ENCODE results near the gene DMD. TPM values are rescaled to one million over a fixed set of nuclear protein-coding genes. Genes with fewer than 3 reads are reported as not detected.

The DMD gene
- polyA plus RNA-seq, 1 donor from 2014 or later, result 21.6 TPM

DNA sequence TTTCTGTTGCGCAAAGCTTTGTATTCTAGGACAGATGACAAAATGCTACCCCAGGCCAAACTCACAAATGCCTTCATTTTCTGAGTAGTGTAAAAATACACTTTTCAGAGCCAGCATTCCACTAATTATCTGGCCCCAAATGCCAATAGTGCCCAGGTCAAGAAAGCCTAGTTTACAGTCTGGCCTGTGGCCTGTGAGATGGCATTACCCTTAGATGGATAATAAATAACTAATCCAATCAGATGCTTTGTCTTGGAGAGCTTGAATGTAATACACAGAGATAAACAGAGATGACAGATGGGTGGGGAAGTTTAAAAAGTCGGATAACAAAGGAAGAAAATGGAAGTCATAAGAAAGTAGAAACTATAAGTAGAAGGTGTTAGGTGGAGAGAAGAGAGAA is 1874.9 kb downstream of the DMD start:
- Histone ChIP-seq H2AFZ (ENCODE audit: low read depth, low read length) (no peak overlapping the region), H4K20me1 (ENCODE audit: insufficient read depth) (no peaks in the 10 kb centered on the region), H3K79me2 (replicated peaks; ENCODE audit: insufficient read depth, low read length) (no peaks in the 10 kb centered on the region), H3K9ac (ENCODE audit: low read length) (no peak overlapping the region), H3K36me3 (ENCODE audit: insufficient read depth, low read length) (no peaks in the 10 kb centered on the region), H3K27ac (ENCODE audit: low read length) (no peak overlapping the region), H3K4me3 (ENCODE audit: low read length) (no peak overlapping the region), H3K4me2 (ENCODE audit: low read length) (no peak overlapping the region), H3K27me3 (ENCODE audit: insufficient read depth, low read depth, low read length) (no peaks in the 10 kb centered on the region), H3F3A (ENCODE audit: insufficient read depth, low read length, poor library complexity, severe bottlenecking) (no peaks in the 10 kb centered on the region), H3K9me2 (ENCODE audit: insufficient read depth, low read length) (no peaks in the 10 kb centered on the region), H3K9me3 (ENCODE audit: low read length) (no peaks in the 10 kb centered on the region)
- no peak for TF ChIP-seq SMC3 (conservative IDR thresholded peaks at IDR 0.05; ENCODE audit: poor library complexity)

- no peaks in the 10 kb centered on the region for H4K20me1 ChIP-seq (ENCODE audit: insufficient read depth)
- TF ChIP-seq EZH2 (IDR thresholded peaks at IDR 0.05; ENCODE audit: borderline replicate concordance, insufficient read depth, low read length, poor library complexity, severe bottlenecking) (no peak), MXI1 (conservative IDR thresholded peaks at IDR 0.05; ENCODE audit: poor library complexity, severe bottlenecking) (no peak), SMC3 (conservative IDR thresholded peaks at IDR 0.05; ENCODE audit: poor library complexity) (no peak), POLR2AphosphoS5 (IDR thresholded peaks at IDR 0.05) (no peak), RAD21 (conservative IDR thresholded peaks at IDR 0.05) (no peak), EP300 (conservative IDR thresholded peaks at IDR 0.05; ENCODE audit: poor library complexity, severe bottlenecking) (no peak)
- TF ChIP-seq, protein P1, sequence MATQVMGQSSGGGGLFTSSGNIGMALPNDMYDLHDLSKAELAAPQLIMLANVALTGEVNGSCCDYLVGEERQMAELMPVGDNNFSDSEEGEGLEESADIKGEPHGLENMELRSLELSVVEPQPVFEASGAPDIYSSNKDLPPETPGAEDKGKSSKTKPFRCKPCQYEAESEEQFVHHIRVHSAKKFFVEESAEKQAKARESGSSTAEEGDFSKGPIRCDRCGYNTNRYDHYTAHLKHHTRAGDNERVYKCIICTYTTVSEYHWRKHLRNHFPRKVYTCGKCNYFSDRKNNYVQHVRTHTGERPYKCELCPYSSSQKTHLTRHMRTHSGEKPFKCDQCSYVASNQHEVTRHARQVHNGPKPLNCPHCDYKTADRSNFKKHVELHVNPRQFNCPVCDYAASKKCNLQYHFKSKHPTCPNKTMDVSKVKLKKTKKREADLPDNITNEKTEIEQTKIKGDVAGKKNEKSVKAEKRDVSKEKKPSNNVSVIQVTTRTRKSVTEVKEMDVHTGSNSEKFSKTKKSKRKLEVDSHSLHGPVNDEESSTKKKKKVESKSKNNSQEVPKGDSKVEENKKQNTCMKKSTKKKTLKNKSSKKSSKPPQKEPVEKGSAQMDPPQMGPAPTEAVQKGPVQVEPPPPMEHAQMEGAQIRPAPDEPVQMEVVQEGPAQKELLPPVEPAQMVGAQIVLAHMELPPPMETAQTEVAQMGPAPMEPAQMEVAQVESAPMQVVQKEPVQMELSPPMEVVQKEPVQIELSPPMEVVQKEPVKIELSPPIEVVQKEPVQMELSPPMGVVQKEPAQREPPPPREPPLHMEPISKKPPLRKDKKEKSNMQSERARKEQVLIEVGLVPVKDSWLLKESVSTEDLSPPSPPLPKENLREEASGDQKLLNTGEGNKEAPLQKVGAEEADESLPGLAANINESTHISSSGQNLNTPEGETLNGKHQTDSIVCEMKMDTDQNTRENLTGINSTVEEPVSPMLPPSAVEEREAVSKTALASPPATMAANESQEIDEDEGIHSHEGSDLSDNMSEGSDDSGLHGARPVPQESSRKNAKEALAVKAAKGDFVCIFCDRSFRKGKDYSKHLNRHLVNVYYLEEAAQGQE (IDR thresholded peaks at IDR 0.05; ENCODE audit: borderline replicate concordance), result no peak
- no peaks in the 10 kb centered on the region for H3F3A ChIP-seq (ENCODE audit: insufficient read depth, low read length, poor library complexity, severe bottlenecking)
- H3K27me3 ChIP-seq (ENCODE audit: insufficient read depth, low read depth, low read length), result no peaks in the 10 kb centered on the region
- H3K4me3 ChIP-seq (ENCODE audit: low read length), result no peak overlapping the region
- no peaks in the 10 kb centered on the region for H3K79me2 ChIP-seq (replicated peaks; ENCODE audit: insufficient read depth, low read length)
- H3K9ac ChIP-seq (ENCODE audit: low read length), result no peak overlapping the region
- H2AFZ ChIP-seq (ENCODE audit: low read depth, low read length), result no peak overlapping the region
- no peaks in the 10 kb centered on the region for H3K9me2 ChIP-seq (ENCODE audit: insufficient read depth, low read length)
- H3K27ac ChIP-seq (ENCODE audit: low read length), result no peak overlapping the region
- H3K36me3 ChIP-seq (ENCODE audit: insufficient read depth, low read length), result no peaks in the 10 kb centered on the region
- no peaks in the 10 kb centered on the region for H3K9me3 ChIP-seq (ENCODE audit: low read length)
- no peak overlapping the region for H3K4me2 ChIP-seq (ENCODE audit: low read length)
These were observed 1876.4 kb downstream of the DMD start for GRCh38 chrX:31334997-31335396.

DNA sequence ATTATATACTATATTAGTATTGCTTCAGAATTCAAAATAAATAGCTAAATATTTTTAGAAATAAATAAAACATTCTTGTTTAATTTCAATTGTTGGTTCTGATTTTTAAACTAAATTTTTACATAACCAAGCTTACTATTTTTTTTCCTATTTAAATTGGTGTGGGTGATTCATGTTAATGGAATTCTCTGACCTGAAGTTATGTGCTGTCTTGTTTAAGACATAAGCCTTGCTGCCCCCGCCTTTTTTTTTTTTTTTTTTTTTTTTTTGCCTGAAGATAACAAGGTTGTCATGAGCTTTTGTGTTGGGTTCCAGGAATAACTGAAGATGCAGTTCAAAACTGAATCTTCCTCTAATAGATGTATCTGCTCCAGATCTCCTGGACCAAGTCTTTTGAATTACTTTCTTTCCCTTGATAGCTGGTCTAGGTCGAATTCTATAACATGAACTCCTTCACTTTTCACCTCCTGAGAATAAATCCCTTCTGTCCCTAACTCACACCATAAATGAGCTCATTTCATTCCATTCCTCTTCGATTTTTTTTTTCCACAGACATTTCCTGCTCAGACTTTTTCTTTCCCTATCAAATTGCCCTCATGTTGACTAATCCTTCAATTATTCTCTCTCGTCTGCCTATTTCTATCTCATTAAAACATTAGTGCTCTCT is 1878.1 kb downstream of the DMD start:
- Histone ChIP-seq H2AFZ (ENCODE audit: low read depth, low read length) (no peak overlapping the region), H3K9me2 (ENCODE audit: insufficient read depth, low read length) (no peaks in the 10 kb centered on the region)

More for the DNA sequence above, 1878.1 kb downstream of the DMD start:
- Histone ChIP-seq H3F3A (ENCODE audit: insufficient read depth, low read length, poor library complexity, severe bottlenecking) (no peaks in the 10 kb centered on the region), H3K9me3 (ENCODE audit: low read length) (no peaks in the 10 kb centered on the region), H4K20me1 (ENCODE audit: insufficient read depth) (no peaks in the 10 kb centered on the region), H3K4me2 (ENCODE audit: low read length) (no peak overlapping the region), H3K27ac (ENCODE audit: low read length) (no peak overlapping the region), H3K79me2 (replicated peaks; ENCODE audit: insufficient read depth, low read length) (no peaks in the 10 kb centered on the region), H3K36me3 (ENCODE audit: insufficient read depth, low read length) (no peaks in the 10 kb centered on the region), H3K27me3 (ENCODE audit: insufficient read depth, low read depth, low read length) (no peaks in the 10 kb centered on the region), H3K4me3 (ENCODE audit: low read length) (no peak overlapping the region), H3K9ac (ENCODE audit: low read length) (no peak overlapping the region)
- TF ChIP-seq RAD21 (conservative IDR thresholded peaks at IDR 0.05), result no peak
- TF ChIP-seq EP300 (conservative IDR thresholded peaks at IDR 0.05; ENCODE audit: poor library complexity, severe bottlenecking), result no peak
- no peak for TF ChIP-seq TAF1 (IDR thresholded peaks at IDR 0.05; ENCODE audit: low read depth)
- TF ChIP-seq CTCF (IDR thresholded peaks at IDR 0.05; ENCODE audit: poor library complexity, severe bottlenecking), result no peak
- TF ChIP-seq POLR2AphosphoS5 (IDR thresholded peaks at IDR 0.05), result no peak
- TF ChIP-seq MXI1 (conservative IDR thresholded peaks at IDR 0.05; ENCODE audit: poor library complexity, severe bottlenecking), result no peak
- no peak for TF ChIP-seq EZH2 (IDR thresholded peaks at IDR 0.05; ENCODE audit: borderline replicate concordance, insufficient read depth, low read length, poor library complexity, severe bottlenecking)
